ENCODE data around the gene SLC38A3.
A peak's percentile ranks its signal among the peaks of the same experiment; 100 is the strongest.

The SLC38A3 gene

DNA sequence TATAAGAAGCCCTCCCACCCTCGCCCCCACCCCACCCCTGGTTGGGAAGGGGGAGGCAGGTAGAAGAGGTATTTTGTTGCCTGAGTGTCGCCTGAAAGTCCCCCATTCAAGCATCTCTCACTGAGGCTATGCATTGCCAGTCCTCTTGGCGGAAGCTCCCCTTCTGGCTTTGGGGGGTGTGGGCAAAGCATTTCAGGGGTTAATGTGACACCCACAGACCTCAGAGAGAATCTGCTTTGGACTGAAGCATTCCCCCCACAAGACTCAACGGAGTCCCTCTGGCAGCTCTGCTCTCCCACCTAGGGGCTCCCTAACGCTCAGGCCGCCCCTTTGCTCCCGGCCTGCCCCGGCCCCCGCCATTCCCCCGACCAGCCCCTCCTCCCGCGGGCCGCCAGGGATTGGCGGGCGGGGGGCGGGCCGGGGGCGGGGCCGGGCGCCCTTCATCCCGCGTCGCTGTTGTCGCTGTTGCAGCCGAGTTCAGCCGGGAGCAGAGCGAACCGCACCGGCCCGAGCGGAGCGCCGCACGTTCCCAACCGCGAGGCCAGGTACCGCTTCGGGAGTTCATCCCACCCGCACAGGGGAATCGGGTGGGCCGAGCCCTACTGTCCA lies at the start of gene SLC38A3:
Gene SLC38A3 (plus strand): TSS at position 468 of the 609 bp plus-strand sequence. CDS start 8,929 bp downstream, outside the sequence.
- H3K36me3 ChIP-seq (ENCODE audit: insufficient read depth, insufficient read length, low read length), result no peaks in the 10 kb centered on the region
- H3K4me3 ChIP-seq (ENCODE audit: insufficient read length, low read depth), result peak within 1 kb of the TSS; percentile 45
- H3K27me3 ChIP-seq (ENCODE audit: insufficient read depth, insufficient read length), result peaks cover 37% of the 10 kb centered on the region
- no peak for TF ChIP-seq SUZ12 (IDR thresholded peaks at IDR 0.05; ENCODE audit: extremely low read depth, insufficient read depth, insufficient read length)
- TF ChIP-seq YY1 (IDR thresholded peaks at IDR 0.05; ENCODE audit: insufficient read depth, insufficient read length), result no peak
- no peak for TF ChIP-seq ZNF274 (IDR thresholded peaks at IDR 0.05; ENCODE audit: low read depth, low read length)
- DNase-seq (ENCODE audit: low read depth, low spot score), result no peak
- no peaks in the 10 kb centered on the region for H3K9me3 ChIP-seq (ENCODE audit: insufficient read depth, low read length)
- H3K9ac ChIP-seq (ENCODE audit: insufficient read length, low read depth), result peak within 1 kb of the TSS; percentile 73
- H3K4me1 ChIP-seq (ENCODE audit: insufficient read depth, insufficient read length), result peaks cover 29% of the 10 kb centered on the region

DNA sequence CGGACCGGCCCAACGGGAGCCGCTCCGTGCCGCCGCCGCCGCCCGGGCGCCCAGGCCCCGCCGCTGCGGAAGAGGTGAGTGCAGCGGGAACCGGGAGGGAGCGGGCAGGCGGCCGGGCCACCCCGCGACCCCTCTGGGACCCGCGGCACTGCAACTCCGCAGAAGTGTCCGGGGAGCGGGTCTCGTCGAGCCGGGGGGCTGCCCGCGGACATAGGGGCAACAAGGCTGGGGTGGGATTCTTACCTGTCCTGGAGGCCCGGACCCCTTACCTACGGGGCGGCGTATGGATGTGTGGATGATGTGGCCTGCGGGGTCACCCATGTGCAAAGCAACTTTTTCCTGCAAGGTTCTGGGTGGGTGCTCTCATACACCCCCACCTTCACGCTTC lies 49.6 kb upstream of the SLC38A3 start:
- H3K36me3 ChIP-seq (ENCODE audit: insufficient read depth, insufficient read length, low read length), result peaks cover 12% of the 10 kb centered on the region
- peak overlapping the region; percentile 83 for H3K4me3 ChIP-seq (ENCODE audit: insufficient read length, low read depth)
- H3K9ac ChIP-seq (ENCODE audit: insufficient read length, low read depth), result peak overlapping the region; percentile 78
- H3K9me3 ChIP-seq (ENCODE audit: insufficient read depth, low read length), result no peaks in the 10 kb centered on the region
- H3K27me3 ChIP-seq (ENCODE audit: insufficient read depth, insufficient read length), result peaks cover 25% of the 10 kb centered on the region
- H3K4me1 ChIP-seq (ENCODE audit: insufficient read depth, insufficient read length), result peaks cover 50% of the 10 kb centered on the region
- TF ChIP-seq SUZ12 (IDR thresholded peaks at IDR 0.05; ENCODE audit: extremely low read depth, insufficient read depth, insufficient read length) (no peak), ZNF274 (IDR thresholded peaks at IDR 0.05; ENCODE audit: low read depth, low read length) (no peak), YY1 (IDR thresholded peaks at IDR 0.05; ENCODE audit: insufficient read depth, insufficient read length) (no peak)
- no peak for DNase-seq (ENCODE audit: low read depth, low spot score)

DNA sequence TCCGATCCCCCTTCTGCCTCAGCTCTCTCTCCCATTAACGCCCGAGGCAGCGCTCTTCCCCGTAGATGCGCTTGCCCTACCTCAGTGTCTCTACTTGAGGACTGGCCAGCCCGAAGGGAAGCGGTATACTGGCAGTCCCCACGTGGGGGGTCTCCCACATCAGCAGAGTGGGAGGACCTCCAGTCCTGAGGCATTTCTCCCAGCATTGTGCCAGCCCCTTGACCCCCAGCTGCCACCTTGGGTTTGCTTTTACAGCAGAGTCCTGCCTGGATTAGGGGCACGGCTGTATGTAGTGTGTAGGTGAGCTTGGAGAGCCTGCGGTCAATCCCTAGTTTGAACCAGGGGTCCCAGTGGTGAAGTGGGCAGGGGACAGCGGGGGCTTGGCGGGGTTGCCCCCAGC lies 49.2 kb upstream of the SLC38A3 start:
- no peak for TF ChIP-seq ZNF274 (IDR thresholded peaks at IDR 0.05; ENCODE audit: low read depth, low read length)
- TF ChIP-seq YY1 (IDR thresholded peaks at IDR 0.05; ENCODE audit: insufficient read depth, insufficient read length), result no peak
- no peak for TF ChIP-seq SUZ12 (IDR thresholded peaks at IDR 0.05; ENCODE audit: extremely low read depth, insufficient read depth, insufficient read length)
- H3K27me3 ChIP-seq (ENCODE audit: insufficient read depth, insufficient read length), result peaks cover 25% of the 10 kb centered on the region
- no peaks in the 10 kb centered on the region for H3K9me3 ChIP-seq (ENCODE audit: insufficient read depth, low read length)
- H3K4me1 ChIP-seq (ENCODE audit: insufficient read depth, insufficient read length), result peaks cover 48% of the 10 kb centered on the region
- peak overlapping the region; percentile 78 for H3K9ac ChIP-seq (ENCODE audit: insufficient read length, low read depth)
- DNase-seq (ENCODE audit: low read depth, low spot score), result no peak
- peak overlapping the region; percentile 83 for H3K4me3 ChIP-seq (ENCODE audit: insufficient read length, low read depth)
- H3K36me3 ChIP-seq (ENCODE audit: insufficient read depth, insufficient read length, low read length), result peaks cover 12% of the 10 kb centered on the region

DNA sequence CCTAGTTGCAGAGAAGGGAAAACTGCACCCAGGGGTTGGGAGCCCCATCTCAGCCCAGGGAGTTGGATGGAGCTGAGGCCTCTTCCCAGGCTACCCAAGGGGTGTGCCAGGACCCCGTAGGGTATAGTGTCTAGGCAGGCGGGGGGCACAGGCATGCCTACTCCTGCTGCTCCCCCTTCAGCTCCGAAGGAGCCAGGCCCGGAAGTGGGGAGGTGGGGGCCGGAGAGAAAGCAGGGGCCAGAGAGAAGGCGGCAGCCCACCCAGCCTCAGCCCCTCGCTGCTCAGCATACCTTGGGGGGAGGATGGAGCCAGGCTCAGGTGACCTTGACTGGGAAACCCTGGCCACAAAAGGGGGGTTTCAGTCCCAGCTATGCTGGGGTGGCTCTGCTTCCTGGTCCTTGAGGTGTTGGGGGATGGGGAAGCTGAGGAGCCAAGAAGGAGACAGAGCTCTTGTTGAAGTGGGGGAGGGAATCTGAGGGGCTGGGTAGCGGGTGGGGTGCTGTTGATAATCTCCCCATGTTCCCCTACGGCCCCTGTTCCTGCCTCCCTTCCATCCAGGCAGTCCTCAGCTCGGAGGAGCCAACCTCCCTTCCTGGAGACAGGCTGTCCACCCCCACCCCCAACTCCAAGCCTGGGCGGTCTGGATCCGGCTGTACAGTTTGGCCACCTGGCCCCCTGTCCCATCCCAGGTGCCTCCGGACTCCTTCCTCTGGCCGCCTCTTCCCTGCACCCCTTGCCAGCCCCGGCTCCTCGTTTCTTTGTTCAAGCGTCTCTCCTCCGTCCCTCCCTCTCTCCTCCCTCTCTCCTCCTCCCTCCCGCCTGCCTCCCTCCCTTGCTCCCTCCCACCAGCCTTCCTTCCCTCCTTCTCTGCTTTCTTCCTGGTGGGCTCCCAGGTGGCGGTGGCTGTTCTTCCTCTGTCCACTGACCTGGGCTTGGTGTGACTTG lies 48.2 kb upstream of the SLC38A3 start:
- Histone ChIP-seq H3K4me3 (ENCODE audit: insufficient read length, low read depth) (peak overlapping the region; percentile 83), H3K36me3 (ENCODE audit: insufficient read depth, insufficient read length, low read length) (peaks cover 19% of the 10 kb centered on the region), H3K9me3 (ENCODE audit: insufficient read depth, low read length) (no peaks in the 10 kb centered on the region), H3K27me3 (ENCODE audit: insufficient read depth, insufficient read length) (peaks cover 25% of the 10 kb centered on the region), H3K9ac (ENCODE audit: insufficient read length, low read depth) (peak overlapping the region; percentile 78), H3K4me1 (ENCODE audit: insufficient read depth, insufficient read length) (peaks cover 41% of the 10 kb centered on the region)
- TF ChIP-seq SUZ12 (IDR thresholded peaks at IDR 0.05; ENCODE audit: extremely low read depth, insufficient read depth, insufficient read length) (no peak), ZNF274 (IDR thresholded peaks at IDR 0.05; ENCODE audit: low read depth, low read length) (no peak), YY1 (IDR thresholded peaks at IDR 0.05; ENCODE audit: insufficient read depth, insufficient read length) (no peak)
- DNase-seq (ENCODE audit: low read depth, low spot score), result no peak

DNA sequence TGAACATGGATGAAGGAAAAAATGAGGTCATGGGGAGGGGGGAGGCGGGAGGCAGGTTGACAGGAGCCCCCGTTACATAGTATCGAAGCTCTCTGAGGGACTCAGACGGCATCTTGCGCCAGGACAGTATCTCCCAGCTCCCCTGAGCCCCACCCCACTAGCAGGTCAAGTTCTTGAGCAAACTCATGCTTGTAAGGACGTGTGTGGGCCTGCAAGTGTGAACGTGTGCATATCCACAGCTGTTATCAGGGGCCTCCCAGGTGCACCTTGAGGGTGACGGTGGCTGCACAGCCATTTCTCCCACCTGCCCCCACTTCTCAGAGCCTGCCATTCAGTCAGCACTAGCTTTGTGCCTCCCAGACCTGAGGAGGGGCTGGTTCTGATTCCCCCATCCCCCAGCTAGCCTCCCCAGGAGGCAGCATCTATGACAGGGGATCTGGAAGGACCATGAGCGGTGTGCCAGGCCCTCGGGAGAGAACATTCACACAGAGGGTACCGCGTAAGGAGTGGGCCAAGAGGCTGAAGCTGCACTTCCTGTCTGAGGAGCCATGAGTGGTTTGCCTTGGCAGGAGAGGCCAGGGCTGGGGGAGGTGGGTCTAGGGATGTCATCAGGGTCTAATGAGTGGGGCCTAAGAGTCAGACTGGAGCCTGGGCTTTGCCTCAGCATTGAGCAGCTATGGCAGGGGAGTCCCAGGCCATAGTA lies 47.1 kb upstream of the SLC38A3 start:
- DNase-seq (ENCODE audit: low read depth, low spot score), result no peak
- H3K4me3 ChIP-seq (ENCODE audit: insufficient read length, low read depth), result no peak overlapping the region
- H3K9me3 ChIP-seq (ENCODE audit: insufficient read depth, low read length), result no peaks in the 10 kb centered on the region
- peaks cover 36% of the 10 kb centered on the region for H3K4me1 ChIP-seq (ENCODE audit: insufficient read depth, insufficient read length)
- peak overlapping the region; percentile 34 for H3K9ac ChIP-seq (ENCODE audit: insufficient read length, low read depth)
- H3K27me3 ChIP-seq (ENCODE audit: insufficient read depth, insufficient read length), result peaks cover 22% of the 10 kb centered on the region
- H3K36me3 ChIP-seq (ENCODE audit: insufficient read depth, insufficient read length, low read length), result peaks cover 29% of the 10 kb centered on the region
- TF ChIP-seq SUZ12 (IDR thresholded peaks at IDR 0.05; ENCODE audit: extremely low read depth, insufficient read depth, insufficient read length) (no peak), YY1 (IDR thresholded peaks at IDR 0.05; ENCODE audit: insufficient read depth, insufficient read length) (no peak), ZNF274 (IDR thresholded peaks at IDR 0.05; ENCODE audit: low read depth, low read length) (no peak)

DNA sequence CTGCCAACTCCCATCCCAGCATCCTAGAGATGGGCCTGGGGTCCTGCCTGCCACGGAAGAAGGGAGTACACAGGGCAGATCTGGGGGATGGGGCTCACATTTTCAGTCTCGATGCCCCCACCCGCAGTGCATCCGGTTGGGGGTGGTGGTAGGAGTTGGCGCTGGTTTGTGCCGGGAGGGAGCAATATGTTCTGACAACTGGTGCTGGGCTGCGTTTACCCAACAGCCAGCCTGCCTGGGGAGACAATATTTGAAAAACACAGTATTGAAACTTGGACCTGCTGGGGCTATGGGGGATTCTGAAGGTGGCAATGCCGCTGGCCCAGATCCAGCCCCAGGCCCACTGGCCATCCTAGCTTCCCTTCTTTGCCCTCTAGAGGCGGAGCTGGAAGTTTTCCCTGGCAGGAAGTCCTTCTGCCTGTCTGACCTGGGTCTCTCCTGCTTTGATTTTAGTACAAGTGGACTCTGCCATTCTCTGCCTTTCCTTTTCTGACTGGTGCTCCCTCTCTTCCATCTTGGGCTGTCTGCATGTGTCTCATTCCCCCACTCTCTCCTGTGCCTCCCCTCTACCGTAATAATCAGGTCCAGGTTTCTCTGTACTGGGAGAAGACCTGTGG lies 46.4 kb upstream of the SLC38A3 start:
- peaks cover 16% of the 10 kb centered on the region for H3K27me3 ChIP-seq (ENCODE audit: insufficient read depth, insufficient read length)
- H3K4me1 ChIP-seq (ENCODE audit: insufficient read depth, insufficient read length), result peaks cover 36% of the 10 kb centered on the region
- DNase-seq (ENCODE audit: low read depth, low spot score), result no peak
- peak overlapping the region; percentile 34 for H3K9ac ChIP-seq (ENCODE audit: insufficient read length, low read depth)
- no peaks in the 10 kb centered on the region for H3K9me3 ChIP-seq (ENCODE audit: insufficient read depth, low read length)
- no peak overlapping the region for H3K4me3 ChIP-seq (ENCODE audit: insufficient read length, low read depth)
- H3K36me3 ChIP-seq (ENCODE audit: insufficient read depth, insufficient read length, low read length), result peaks cover 34% of the 10 kb centered on the region
- TF ChIP-seq YY1 (IDR thresholded peaks at IDR 0.05; ENCODE audit: insufficient read depth, insufficient read length), result no peak
- TF ChIP-seq ZNF274 (IDR thresholded peaks at IDR 0.05; ENCODE audit: low read depth, low read length), result no peak
- TF ChIP-seq SUZ12 (IDR thresholded peaks at IDR 0.05; ENCODE audit: extremely low read depth, insufficient read depth, insufficient read length), result no peak

Measured in NT2/D1 (cell line).